DOHH2 (cell line): Measurements from ENCODE around the gene SURF1.

Experiments
- H3F3A ChIP-seq: fragments of 200-600 bp; sonication (generic), shearing (Covaris generic); 2 replicates; pipeline ENCODE4 v1.6.0; 2016; ENCODE audit warnings: antibody characterized with exemption, mild to moderate bottlenecking; ENCODE audit not compliant: control insufficient read depth, insufficient read depth
- H3K27ac ChIP-seq: fragments of 200-600 bp; sonication (generic); 2 replicates; pipeline ENCODE4 v1.5.1; 2014; ENCODE audit warnings: low read depth, mild to moderate bottlenecking, low read length, moderate library complexity
- H3K27me3 ChIP-seq: fragments of 200-600 bp; sonication (generic); 2 replicates; pipeline ENCODE4 v1.6.1; 2014; ENCODE audit warnings: mild to moderate bottlenecking, low read length, mixed read lengths; ENCODE audit not compliant: control insufficient read depth
- H3K36me3 ChIP-seq: fragments of 200-600 bp; sonication (generic); 2 replicates; pipeline ENCODE4 v1.6.1; 2014; ENCODE audit warnings: mild to moderate bottlenecking, low read length, moderate library complexity, mixed read lengths; ENCODE audit not compliant: control insufficient read depth
- H3K4me1 ChIP-seq: fragments of 200-600 bp; sonication (generic); 2 replicates; pipeline ENCODE4 v1.6.1; 2014; ENCODE audit warnings: mild to moderate bottlenecking, low read length, mixed read lengths; ENCODE audit not compliant: control insufficient read depth
- H3K4me2 ChIP-seq: fragments of 200-600 bp; sonication (generic); 2 replicates; pipeline ENCODE4 v1.6.0; 2014; ENCODE audit warnings: mild to moderate bottlenecking, low read length, moderate library complexity
- H3K4me3 ChIP-seq: fragments of 200-600 bp; sonication (generic); 2 replicates; pipeline ENCODE4 v1.5.1; 2014; ENCODE audit warnings: mild to moderate bottlenecking, low read length, mixed read lengths
- H3K79me2 ChIP-seq: fragments of 200-600 bp; sonication (generic); 2 replicates; pipeline ENCODE4 v1.6.1; 2014; ENCODE audit warnings: mild to moderate bottlenecking, low read length, mixed read lengths; ENCODE audit not compliant: control insufficient read depth
- H3K9me2 ChIP-seq: fragments of 200-600 bp; sonication (generic); replicated peaks from 2 replicates; pipeline ENCODE4 v1.6.1; 2014; ENCODE audit warnings: mild to moderate bottlenecking, low read length, mixed read lengths; ENCODE audit not compliant: control insufficient read depth
- H3K9me3 ChIP-seq: fragments of 200-600 bp; sonication (generic); 2 replicates; pipeline ENCODE4 v1.6.1; 2014; ENCODE audit warnings: antibody characterized with exemption, low read length, mixed read lengths; ENCODE audit not compliant: control insufficient read depth, insufficient read depth
- H4K20me1 ChIP-seq: fragments of 200-600 bp; sonication (generic); 2 replicates; pipeline ENCODE4 v1.6.0; 2014; ENCODE audit warnings: low read depth, mild to moderate bottlenecking, antibody characterized with exemption, low read length, moderate library complexity; ENCODE audit not compliant: control insufficient read depth, insufficient read depth
- EZH2phosphoT487 ChIP-seq: fragments of 200-600 bp; sonication (generic); IDR thresholded peaks from 2 replicates; pipeline ENCODE4 v1.6.1; 2017; ENCODE audit warnings: borderline replicate concordance, mild to moderate bottlenecking, antibody characterized with exemption, low read length, moderate library complexity, mixed read lengths
- TF ChIP-seq, protein P1 (sequence below): fragments of 200-600 bp; sonication (generic); IDR thresholded peaks from one replicate; pipeline ENCODE4 v1.5.1; 2014; ENCODE audit warnings: antibody characterized with exemption, mild to moderate bottlenecking, low read depth, low read length; ENCODE audit not compliant: poor library complexity, severe bottlenecking

Gene SURF1

GRCh38 chr9:133386338-133386737 lies 30.1 kb upstream of the SURF1 start:
- no peaks in the 10 kb centered on the region for H3K9me2 ChIP-seq

GRCh38 chr9:133385452-133385851 lies 29.2 kb upstream of the SURF1 start:
- no peaks in the 10 kb centered on the region for H3K4me1 ChIP-seq
- no peak overlapping the region for H3K4me2 ChIP-seq
- no peaks in the 10 kb centered on the region for H3K79me2 ChIP-seq
- no peaks in the 10 kb centered on the region for H3F3A ChIP-seq
- no peak overlapping the region for H3K27ac ChIP-seq
- TF ChIP-seq, protein P1, sequence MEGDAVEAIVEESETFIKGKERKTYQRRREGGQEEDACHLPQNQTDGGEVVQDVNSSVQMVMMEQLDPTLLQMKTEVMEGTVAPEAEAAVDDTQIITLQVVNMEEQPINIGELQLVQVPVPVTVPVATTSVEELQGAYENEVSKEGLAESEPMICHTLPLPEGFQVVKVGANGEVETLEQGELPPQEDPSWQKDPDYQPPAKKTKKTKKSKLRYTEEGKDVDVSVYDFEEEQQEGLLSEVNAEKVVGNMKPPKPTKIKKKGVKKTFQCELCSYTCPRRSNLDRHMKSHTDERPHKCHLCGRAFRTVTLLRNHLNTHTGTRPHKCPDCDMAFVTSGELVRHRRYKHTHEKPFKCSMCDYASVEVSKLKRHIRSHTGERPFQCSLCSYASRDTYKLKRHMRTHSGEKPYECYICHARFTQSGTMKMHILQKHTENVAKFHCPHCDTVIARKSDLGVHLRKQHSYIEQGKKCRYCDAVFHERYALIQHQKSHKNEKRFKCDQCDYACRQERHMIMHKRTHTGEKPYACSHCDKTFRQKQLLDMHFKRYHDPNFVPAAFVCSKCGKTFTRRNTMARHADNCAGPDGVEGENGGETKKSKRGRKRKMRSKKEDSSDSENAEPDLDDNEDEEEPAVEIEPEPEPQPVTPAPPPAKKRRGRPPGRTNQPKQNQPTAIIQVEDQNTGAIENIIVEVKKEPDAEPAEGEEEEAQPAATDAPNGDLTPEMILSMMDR, result no peak
- no peak for TF ChIP-seq EZH2phosphoT487
- H3K9me2 ChIP-seq, result no peaks in the 10 kb centered on the region
- H3K27me3 ChIP-seq, result no peaks in the 10 kb centered on the region
- peaks cover 10% of the 10 kb centered on the region; the same call in 1 of the 2 replicates for H3K9me3 ChIP-seq
- no peak overlapping the region for H3K4me3 ChIP-seq
- no peaks in the 10 kb centered on the region for H4K20me1 ChIP-seq
- no peaks in the 10 kb centered on the region for H3K36me3 ChIP-seq

More at GRCh38 chr9:133386338-133386737, 30.1 kb upstream of the SURF1 start:
- no peaks in the 10 kb centered on the region for H3K27me3 ChIP-seq
- H3K4me2 ChIP-seq, result no peak overlapping the region
- no peaks in the 10 kb centered on the region for H3K4me1 ChIP-seq
- no peaks in the 10 kb centered on the region for H3K36me3 ChIP-seq
- no peaks in the 10 kb centered on the region for H3F3A ChIP-seq
- no peaks in the 10 kb centered on the region for H4K20me1 ChIP-seq
- H3K4me3 ChIP-seq, result no peak overlapping the region
- no peaks in the 10 kb centered on the region for H3K79me2 ChIP-seq
- peaks cover 10% of the 10 kb centered on the region; the same call in 1 of the 2 replicates for H3K9me3 ChIP-seq
- no peak overlapping the region for H3K27ac ChIP-seq
- TF ChIP-seq EZH2phosphoT487, result no peak
- TF ChIP-seq, protein P1, result no peak

GRCh38 chr9:133384736-133385321 lies 28.5 kb upstream of the SURF1 start:
- no peak overlapping the region for H3K4me3 ChIP-seq
- no peak overlapping the region for H3K27ac ChIP-seq
- no peaks in the 10 kb centered on the region for H3K27me3 ChIP-seq
- H3K9me3 ChIP-seq, result peaks cover 10% of the 10 kb centered on the region; the same call in 1 of the 2 replicates
- H4K20me1 ChIP-seq, result no peaks in the 10 kb centered on the region
- no peaks in the 10 kb centered on the region for H3K4me1 ChIP-seq
- no peaks in the 10 kb centered on the region for H3K9me2 ChIP-seq
- no peak for TF ChIP-seq EZH2phosphoT487
- TF ChIP-seq, protein P1, result no peak
- H3K36me3 ChIP-seq, result no peaks in the 10 kb centered on the region
- H3F3A ChIP-seq, result no peaks in the 10 kb centered on the region
- no peak overlapping the region for H3K4me2 ChIP-seq
- no peaks in the 10 kb centered on the region for H3K79me2 ChIP-seq
